ENCODE measurements around the gene INSM2. TPM values are rescaled to one million over a fixed set of nuclear protein-coding genes. Genes with fewer than 3 reads are reported as not detected.

INSM2 gene
- total and polyA plus RNA-seq, 10 of the 15 experiments (the other 5 are each of a cell fraction or from before 2014, with no cell fraction given) = 0.06 TPM; not detected in 9

DNA sequence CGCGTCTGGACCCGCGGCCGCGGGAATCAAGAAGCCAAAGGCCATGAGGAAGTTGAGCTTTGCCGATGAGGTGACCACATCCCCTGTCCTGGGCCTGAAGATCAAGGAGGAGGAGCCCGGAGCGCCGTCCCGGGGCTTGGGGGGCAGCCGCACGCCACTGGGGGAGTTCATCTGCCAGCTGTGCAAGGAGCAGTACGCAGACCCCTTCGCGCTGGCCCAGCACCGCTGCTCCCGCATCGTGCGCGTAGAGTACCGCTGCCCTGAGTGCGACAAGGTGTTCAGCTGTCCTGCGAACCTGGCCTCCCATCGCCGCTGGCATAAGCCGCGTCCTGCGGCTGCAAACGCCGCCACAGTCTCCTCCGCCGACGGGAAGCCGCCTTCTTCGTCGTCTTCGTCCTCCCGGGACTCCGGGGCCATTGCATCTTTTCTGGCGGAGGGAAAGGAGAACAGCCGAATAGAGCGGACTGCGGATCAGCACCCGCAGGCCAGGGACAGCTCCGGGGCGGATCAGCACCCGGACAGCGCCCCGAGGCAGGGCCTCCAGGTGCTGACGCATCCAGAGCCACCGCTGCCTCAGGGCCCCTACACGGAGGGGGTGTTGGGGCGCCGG is 1.0 kb downstream of the INSM2 start (continued):
- TF ChIP-seq, protein P1, sequence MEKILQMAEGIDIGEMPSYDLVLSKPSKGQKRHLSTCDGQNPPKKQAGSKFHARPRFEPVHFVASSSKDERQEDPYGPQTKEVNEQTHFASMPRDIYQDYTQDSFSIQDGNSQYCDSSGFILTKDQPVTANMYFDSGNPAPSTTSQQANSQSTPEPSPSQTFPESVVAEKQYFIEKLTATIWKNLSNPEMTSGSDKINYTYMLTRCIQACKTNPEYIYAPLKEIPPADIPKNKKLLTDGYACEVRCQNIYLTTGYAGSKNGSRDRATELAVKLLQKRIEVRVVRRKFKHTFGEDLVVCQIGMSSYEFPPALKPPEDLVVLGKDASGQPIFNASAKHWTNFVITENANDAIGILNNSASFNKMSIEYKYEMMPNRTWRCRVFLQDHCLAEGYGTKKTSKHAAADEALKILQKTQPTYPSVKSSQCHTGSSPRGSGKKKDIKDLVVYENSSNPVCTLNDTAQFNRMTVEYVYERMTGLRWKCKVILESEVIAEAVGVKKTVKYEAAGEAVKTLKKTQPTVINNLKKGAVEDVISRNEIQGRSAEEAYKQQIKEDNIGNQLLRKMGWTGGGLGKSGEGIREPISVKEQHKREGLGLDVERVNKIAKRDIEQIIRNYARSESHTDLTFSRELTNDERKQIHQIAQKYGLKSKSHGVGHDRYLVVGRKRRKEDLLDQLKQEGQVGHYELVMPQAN (conservative IDR thresholded peaks at IDR 0.05) = peak; percentile 90
- TF ChIP-seq BRCA1 (IDR thresholded peaks at IDR 0.05; ENCODE audit: low read depth, low read length) (no peak), EP300 (IDR thresholded peaks at IDR 0.05; ENCODE audit: borderline replicate concordance in 1 of 2, control insufficient read depth in 1 of 2, low read depth in 2 of 2, low read length in 2 of 2) (no peak), ZNF274 (IDR thresholded peaks at IDR 0.05; ENCODE audit: insufficient read depth, insufficient read length) (no peak), HCFC1 (IDR thresholded peaks at IDR 0.05; ENCODE audit: low read length) (peak; percentile 25; the same call in 1 of the 2 replicates), EED (IDR thresholded peaks at IDR 0.05; ENCODE audit: low read depth) (0 out of 2 replicates have a peak, but pooled peaks have one; percentile 27), POU2F2 (IDR thresholded peaks at IDR 0.05; ENCODE audit: borderline replicate concordance, low read depth, low read length) (no peak), SRF (IDR thresholded peaks at IDR 0.05; ENCODE audit: low read depth in 2 of 2, low read length in 2 of 2) (peak in 1 of 2 experiments; percentile 62; a peak in 2 of 4 replicates)
- TF ChIP-seq, protein P2, sequence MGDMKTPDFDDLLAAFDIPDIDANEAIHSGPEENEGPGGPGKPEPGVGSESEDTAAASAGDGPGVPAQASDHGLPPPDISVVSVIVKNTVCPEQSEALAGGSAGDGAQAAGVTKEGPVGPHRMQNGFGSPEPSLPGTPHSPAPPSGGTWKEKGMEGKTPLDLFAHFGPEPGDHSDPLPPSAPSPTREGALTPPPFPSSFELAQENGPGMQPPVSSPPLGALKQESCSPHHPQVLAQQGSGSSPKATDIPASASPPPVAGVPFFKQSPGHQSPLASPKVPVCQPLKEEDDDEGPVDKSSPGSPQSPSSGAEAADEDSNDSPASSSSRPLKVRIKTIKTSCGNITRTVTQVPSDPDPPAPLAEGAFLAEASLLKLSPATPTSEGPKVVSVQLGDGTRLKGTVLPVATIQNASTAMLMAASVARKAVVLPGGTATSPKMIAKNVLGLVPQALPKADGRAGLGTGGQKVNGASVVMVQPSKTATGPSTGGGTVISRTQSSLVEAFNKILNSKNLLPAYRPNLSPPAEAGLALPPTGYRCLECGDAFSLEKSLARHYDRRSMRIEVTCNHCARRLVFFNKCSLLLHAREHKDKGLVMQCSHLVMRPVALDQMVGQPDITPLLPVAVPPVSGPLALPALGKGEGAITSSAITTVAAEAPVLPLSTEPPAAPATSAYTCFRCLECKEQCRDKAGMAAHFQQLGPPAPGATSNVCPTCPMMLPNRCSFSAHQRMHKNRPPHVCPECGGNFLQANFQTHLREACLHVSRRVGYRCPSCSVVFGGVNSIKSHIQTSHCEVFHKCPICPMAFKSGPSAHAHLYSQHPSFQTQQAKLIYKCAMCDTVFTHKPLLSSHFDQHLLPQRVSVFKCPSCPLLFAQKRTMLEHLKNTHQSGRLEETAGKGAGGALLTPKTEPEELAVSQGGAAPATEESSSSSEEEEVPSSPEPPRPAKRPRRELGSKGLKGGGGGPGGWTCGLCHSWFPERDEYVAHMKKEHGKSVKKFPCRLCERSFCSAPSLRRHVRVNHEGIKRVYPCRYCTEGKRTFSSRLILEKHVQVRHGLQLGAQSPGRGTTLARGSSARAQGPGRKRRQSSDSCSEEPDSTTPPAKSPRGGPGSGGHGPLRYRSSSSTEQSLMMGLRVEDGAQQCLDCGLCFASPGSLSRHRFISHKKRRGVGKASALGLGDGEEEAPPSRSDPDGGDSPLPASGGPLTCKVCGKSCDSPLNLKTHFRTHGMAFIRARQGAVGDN (IDR thresholded peaks at IDR 0.05) = no peak
- TF ChIP-seq, protein P3, sequence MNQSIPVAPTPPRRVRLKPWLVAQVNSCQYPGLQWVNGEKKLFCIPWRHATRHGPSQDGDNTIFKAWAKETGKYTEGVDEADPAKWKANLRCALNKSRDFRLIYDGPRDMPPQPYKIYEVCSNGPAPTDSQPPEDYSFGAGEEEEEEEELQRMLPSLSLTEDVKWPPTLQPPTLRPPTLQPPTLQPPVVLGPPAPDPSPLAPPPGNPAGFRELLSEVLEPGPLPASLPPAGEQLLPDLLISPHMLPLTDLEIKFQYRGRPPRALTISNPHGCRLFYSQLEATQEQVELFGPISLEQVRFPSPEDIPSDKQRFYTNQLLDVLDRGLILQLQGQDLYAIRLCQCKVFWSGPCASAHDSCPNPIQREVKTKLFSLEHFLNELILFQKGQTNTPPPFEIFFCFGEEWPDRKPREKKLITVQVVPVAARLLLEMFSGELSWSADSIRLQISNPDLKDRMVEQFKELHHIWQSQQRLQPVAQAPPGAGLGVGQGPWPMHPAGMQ (IDR thresholded peaks at IDR 0.05; ENCODE audit: borderline replicate concordance) = no peak
- TF ChIP-seq, protein P4, sequence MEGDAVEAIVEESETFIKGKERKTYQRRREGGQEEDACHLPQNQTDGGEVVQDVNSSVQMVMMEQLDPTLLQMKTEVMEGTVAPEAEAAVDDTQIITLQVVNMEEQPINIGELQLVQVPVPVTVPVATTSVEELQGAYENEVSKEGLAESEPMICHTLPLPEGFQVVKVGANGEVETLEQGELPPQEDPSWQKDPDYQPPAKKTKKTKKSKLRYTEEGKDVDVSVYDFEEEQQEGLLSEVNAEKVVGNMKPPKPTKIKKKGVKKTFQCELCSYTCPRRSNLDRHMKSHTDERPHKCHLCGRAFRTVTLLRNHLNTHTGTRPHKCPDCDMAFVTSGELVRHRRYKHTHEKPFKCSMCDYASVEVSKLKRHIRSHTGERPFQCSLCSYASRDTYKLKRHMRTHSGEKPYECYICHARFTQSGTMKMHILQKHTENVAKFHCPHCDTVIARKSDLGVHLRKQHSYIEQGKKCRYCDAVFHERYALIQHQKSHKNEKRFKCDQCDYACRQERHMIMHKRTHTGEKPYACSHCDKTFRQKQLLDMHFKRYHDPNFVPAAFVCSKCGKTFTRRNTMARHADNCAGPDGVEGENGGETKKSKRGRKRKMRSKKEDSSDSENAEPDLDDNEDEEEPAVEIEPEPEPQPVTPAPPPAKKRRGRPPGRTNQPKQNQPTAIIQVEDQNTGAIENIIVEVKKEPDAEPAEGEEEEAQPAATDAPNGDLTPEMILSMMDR (IDR thresholded peaks at IDR 0.05 in 2 of 3, conservative IDR thresholded peaks at IDR 0.05 in 1 of 3; ENCODE audit: control insufficient read depth in 2 of 3, extremely low read depth in 1 of 3, insufficient read depth in 1 of 3, low read depth in 3 of 3, low read length in 3 of 3) = no peak
- TF ChIP-seq, protein P5, sequence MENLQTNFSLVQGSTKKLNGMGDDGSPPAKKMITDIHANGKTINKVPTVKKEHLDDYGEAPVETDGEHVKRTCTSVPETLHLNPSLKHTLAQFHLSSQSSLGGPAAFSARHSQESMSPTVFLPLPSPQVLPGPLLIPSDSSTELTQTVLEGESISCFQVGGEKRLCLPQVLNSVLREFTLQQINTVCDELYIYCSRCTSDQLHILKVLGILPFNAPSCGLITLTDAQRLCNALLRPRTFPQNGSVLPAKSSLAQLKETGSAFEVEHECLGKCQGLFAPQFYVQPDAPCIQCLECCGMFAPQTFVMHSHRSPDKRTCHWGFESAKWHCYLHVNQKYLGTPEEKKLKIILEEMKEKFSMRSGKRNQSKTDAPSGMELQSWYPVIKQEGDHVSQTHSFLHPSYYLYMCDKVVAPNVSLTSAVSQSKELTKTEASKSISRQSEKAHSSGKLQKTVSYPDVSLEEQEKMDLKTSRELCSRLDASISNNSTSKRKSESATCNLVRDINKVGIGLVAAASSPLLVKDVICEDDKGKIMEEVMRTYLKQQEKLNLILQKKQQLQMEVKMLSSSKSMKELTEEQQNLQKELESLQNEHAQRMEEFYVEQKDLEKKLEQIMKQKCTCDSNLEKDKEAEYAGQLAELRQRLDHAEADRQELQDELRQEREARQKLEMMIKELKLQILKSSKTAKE (IDR thresholded peaks at IDR 0.05; ENCODE audit: low read depth, poor library complexity, severe bottlenecking) = no peak
- TF ChIP-seq, protein P6, sequence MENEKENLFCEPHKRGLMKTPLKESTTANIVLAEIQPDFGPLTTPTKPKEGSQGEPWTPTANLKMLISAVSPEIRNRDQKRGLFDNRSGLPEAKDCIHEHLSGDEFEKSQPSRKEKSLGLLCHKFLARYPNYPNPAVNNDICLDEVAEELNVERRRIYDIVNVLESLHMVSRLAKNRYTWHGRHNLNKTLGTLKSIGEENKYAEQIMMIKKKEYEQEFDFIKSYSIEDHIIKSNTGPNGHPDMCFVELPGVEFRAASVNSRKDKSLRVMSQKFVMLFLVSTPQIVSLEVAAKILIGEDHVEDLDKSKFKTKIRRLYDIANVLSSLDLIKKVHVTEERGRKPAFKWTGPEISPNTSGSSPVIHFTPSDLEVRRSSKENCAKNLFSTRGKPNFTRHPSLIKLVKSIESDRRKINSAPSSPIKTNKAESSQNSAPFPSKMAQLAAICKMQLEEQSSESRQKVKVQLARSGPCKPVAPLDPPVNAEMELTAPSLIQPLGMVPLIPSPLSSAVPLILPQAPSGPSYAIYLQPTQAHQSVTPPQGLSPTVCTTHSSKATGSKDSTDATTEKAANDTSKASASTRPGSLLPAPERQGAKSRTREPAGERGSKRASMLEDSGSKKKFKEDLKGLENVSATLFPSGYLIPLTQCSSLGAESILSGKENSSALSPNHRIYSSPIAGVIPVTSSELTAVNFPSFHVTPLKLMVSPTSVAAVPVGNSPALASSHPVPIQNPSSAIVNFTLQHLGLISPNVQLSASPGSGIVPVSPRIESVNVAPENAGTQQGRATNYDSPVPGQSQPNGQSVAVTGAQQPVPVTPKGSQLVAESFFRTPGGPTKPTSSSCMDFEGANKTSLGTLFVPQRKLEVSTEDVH (IDR thresholded peaks at IDR 0.05; ENCODE audit: low read depth, partially characterized antibody) = no peak

Data from GM12878 (cell line).